Retinal pigment epithelial cell (primary cell): ENCODE measurements around the gene ITGA8.

ENCODE experiments used
- DNase-seq: peaks from one replicate; pipeline ENCODE4 v3.0.0-alpha.2; 2010; ENCODE audit warnings: low read depth
- H3K4me3 ChIP-seq: 2 replicates; pipeline ENCODE4 v1.5.1; 2011; ENCODE audit warnings: mild to moderate bottlenecking, low read length, control low read depth, moderate library complexity
- TF ChIP-seq, protein P1 (sequence below): conservative IDR thresholded peaks from 2 replicates; pipeline ENCODE4 v1.5.1; 2011; ENCODE audit warnings: low read depth, low read length, control low read depth, inconsistent platforms

ITGA8 gene

DNA sequence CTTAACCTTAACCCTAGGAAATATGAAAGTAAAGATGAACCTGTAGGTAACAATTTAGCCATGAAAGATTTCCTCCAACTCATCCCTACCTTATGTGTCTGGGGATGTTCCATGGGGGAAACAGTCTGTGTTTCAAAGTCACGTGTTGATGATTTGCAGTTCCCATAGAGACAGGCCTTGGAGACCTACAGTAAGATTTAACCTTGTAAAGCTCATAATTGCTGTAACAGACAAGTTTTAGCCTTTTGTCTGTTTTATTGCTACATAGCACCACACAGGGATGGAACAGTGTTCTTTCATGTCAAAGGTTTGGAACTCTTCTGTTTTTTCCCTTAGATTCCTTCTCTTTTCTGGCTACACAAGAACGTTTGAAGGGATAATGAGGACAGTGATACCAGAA lies 35.2 kb upstream of the ITGA8 start:
- DNase-seq = no peak
- TF ChIP-seq, protein P1, sequence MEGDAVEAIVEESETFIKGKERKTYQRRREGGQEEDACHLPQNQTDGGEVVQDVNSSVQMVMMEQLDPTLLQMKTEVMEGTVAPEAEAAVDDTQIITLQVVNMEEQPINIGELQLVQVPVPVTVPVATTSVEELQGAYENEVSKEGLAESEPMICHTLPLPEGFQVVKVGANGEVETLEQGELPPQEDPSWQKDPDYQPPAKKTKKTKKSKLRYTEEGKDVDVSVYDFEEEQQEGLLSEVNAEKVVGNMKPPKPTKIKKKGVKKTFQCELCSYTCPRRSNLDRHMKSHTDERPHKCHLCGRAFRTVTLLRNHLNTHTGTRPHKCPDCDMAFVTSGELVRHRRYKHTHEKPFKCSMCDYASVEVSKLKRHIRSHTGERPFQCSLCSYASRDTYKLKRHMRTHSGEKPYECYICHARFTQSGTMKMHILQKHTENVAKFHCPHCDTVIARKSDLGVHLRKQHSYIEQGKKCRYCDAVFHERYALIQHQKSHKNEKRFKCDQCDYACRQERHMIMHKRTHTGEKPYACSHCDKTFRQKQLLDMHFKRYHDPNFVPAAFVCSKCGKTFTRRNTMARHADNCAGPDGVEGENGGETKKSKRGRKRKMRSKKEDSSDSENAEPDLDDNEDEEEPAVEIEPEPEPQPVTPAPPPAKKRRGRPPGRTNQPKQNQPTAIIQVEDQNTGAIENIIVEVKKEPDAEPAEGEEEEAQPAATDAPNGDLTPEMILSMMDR = no peak

DNA sequence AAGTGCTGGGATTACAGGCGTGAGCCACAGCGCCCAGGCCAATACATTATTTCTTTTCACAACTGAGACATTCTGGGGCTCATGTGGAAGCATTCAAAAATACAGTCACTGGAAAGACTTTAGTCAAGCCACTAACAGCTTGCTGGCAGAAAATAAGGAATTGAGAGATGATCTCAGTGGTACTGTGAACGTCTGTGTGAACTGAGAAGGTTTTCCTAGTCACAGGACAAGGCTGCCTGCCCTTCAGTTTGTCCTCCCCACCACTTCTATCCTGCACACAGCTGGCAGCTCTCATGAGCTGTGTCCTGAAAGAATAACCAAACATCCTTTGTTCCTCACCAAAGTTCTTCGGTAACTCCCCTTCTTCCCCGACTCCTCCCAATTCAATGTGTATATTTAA lies 31.3 kb upstream of the ITGA8 start:
- TF ChIP-seq, protein P1 = no peak
- no peak for DNase-seq
- H3K4me3 ChIP-seq = no peak overlapping the region

More for the DNA sequence above, 35.2 kb upstream of the ITGA8 start:
- no peak overlapping the region for H3K4me3 ChIP-seq

DNA sequence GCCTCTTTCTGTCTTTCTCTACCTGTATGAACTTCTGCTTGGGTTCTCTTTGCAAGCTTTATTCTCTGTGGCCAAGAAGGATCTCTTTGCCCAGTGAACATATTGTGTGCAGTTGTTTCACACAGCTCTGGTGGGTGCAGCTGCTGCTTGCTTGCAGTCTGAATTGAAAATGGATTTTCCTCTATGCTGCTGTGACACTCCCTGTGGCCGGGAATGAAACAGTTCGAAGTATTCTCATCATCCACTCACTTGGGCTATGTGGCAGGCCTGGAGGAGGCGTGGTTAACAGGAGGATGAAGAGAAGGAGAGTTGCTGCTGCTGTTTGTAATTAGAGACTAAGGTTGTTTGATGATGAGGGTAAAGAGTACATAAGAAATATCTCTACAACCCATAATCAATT lies 28.4 kb upstream of the ITGA8 start:
- TF ChIP-seq, protein P1 = no peak
- H3K4me3 ChIP-seq = no peak overlapping the region
- no peak for DNase-seq

DNA sequence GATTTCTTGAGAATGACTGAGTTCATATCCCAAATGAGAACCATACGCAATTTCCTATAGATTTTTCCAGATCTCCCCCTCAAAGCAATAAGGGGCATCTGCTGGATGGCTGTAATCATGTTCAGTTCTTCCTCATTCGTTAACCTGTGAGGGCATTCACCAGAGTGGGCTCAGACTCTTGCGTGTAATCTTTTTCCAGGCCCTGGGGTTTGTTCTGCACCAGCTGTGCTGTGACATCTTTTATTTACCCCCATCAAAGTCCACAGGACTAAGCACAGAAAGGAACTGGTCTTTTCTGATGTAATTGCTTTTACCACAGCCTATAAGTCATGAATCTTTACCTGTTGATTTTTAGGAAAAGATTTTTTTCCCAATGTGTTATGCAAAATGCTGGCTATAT lies 27.9 kb upstream of the ITGA8 start:
- no peak overlapping the region for H3K4me3 ChIP-seq
- no peak for DNase-seq
- TF ChIP-seq, protein P1 = no peak

DNA sequence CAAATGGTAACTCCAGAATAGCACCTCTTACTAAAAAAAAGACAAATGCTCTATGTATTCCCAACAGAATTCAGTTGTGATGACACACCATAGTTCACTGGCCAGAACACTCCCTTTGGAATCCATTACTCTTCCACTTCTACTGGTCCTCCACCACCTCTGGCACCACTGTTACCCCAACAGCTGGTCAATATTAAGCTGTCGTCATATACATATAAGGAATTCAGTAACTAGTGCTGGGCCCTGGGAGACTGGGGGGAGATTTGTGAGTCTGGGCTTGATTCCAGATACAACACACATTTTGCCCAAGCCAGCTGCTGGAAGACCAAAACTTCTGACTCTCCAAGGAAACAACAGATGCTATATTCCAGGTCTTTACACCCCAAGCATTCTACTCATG lies 26.0 kb upstream of the ITGA8 start:
- DNase-seq = no peak
- TF ChIP-seq, protein P1 = no peak
- no peak overlapping the region for H3K4me3 ChIP-seq

DNA sequence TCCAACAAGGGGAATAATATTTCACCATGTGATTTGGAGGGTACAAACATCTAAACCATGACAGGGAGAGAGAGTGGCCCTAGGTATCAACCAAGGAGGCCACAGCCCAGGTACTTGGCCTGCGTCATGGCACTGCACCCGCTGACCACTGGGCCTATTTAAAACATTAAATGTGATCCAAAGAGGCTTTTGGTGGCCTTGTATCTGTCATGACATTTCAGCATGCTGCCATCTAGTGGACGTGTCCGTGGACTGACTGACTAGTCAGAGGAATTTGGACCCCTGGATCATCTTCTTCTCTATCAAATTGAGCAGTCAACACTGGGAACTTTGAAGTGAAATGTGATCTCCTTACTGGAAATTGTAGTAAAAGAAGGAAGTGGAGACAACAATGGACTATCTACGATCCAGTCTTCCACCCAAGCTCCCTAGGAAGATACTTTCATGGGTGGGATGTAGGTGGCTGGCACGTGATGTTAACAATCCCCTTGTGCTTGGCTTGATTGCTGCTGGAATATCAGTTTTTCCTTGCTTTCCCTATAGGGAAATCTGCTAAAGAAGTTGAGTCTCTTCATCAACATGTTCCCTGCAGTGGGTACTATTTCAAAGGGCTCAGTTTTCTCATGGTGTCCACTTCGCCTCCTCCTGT lies 24.6 kb upstream of the ITGA8 start:
- peak; percentile 10 for DNase-seq
- no peak overlapping the region for H3K4me3 ChIP-seq
- TF ChIP-seq, protein P1 = peak; percentile 67

DNA sequence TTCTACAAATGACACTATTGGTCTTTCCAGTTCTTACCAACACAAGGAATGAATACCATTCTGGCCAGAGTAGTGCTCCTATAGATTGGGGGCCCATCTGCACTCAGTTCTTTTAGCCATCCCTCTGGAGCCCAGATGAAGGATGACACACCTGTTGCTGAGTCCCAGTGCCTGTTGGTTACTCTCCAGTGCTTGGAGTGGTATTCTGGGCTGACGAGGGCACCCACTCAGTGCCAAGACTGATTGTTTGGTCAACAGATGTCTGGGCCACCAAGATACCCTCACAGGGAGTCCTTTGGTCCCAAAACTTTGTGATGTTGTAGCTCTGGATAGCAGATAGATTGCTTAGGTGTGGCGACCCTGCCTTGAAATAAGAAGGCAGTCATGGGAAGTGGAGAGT lies 23.7 kb upstream of the ITGA8 start:
- DNase-seq = no peak
- TF ChIP-seq, protein P1 = no peak
- H3K4me3 ChIP-seq = no peak overlapping the region
